Spleen (tissue), 7 donors: ENCODE measurements around the gene BTBD16.

Source experiments
- POLR2A ChIP-seq, 3 donors: fragments of 450-650 bp; IDR thresholded peaks; one replicate each; pipeline ENCODE4 v1.5.1; 2017; ENCODE audit warnings: antibody characterized with exemption in 3 of 3, mild to moderate bottlenecking in 1 of 3
- TF ChIP-seq, protein P1 (sequence below), 11 experiments: fragments of 200-600 bp in 7 of 11; fragments of 450-650 bp in 4 of 11; sonication (generic) in 4 of 11; IDR thresholded peaks in 8 of 11; conservative IDR thresholded peaks in 3 of 11; 1 replicate in 7 of 11; 2 replicates in 4 of 11; pipeline versions ENCODE4 v1.4.0 to v1.8.0; 2016 to 2021; ENCODE audit warnings: antibody characterized with exemption in 11 of 11, inconsistent platforms in 4 of 11, mild to moderate bottlenecking in 1 of 11
- donor health status: DM: no; HTN: no; CAD: no; lungs with moderate emphysema.
- donor health status: DM: no; HTN: no; CAD: no.
- donor health status: DM: no; HTN: no; CAD: no.

DNA sequence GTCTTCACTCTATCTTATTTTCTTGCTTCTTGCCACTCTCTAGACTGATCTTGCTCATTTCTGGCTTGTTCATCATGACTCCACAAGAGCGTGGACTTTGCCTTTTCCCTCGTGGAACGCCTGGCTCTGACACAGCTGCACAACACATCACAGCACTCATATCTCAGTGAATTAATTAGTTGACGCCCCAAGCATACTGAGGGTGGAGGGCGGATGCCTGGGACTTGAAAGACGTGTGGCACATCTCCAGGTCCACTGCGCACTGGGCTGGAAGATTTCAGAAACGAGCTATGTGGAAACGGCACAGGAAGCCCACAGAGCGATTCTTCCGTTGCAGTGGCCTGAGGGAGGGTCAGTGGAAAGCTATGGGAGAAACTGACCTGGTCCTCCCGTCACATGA, 79.8 kb downstream of the BTBD16 start:
- TF ChIP-seq, protein P1, sequence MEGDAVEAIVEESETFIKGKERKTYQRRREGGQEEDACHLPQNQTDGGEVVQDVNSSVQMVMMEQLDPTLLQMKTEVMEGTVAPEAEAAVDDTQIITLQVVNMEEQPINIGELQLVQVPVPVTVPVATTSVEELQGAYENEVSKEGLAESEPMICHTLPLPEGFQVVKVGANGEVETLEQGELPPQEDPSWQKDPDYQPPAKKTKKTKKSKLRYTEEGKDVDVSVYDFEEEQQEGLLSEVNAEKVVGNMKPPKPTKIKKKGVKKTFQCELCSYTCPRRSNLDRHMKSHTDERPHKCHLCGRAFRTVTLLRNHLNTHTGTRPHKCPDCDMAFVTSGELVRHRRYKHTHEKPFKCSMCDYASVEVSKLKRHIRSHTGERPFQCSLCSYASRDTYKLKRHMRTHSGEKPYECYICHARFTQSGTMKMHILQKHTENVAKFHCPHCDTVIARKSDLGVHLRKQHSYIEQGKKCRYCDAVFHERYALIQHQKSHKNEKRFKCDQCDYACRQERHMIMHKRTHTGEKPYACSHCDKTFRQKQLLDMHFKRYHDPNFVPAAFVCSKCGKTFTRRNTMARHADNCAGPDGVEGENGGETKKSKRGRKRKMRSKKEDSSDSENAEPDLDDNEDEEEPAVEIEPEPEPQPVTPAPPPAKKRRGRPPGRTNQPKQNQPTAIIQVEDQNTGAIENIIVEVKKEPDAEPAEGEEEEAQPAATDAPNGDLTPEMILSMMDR (IDR thresholded peaks at IDR 0.05 in 8 of 11, conservative IDR thresholded peaks at IDR 0.05 in 3 of 11), result no peak
- no peak for TF ChIP-seq POLR2A (IDR thresholded peaks at IDR 0.05)
